Amygdala (tissue), 56 donors: ENCODE measurements around the gene MYO15B.

Experiments
- DNase-seq, 56 donors: peaks; one replicate each; lab custom pipeline; 2025; lab: John Stamatoyannopoulos, UW

Gene MYO15B

GRCh38 chr17:75647921-75648320 lies 60.3 kb downstream of the MYO15B start:
- no peak for DNase-seq

- DNase-seq: no peak
Observed at GRCh38 chr17:75649687-75650086, 62.1 kb downstream of the MYO15B start.

- no peak for DNase-seq
Observed at GRCh38 chr17:75650874-75651273, 63.3 kb downstream of the MYO15B start.

- no peak for DNase-seq
Observed at GRCh38 chr17:75652341-75652740, 64.7 kb downstream of the MYO15B start.

- DNase-seq: peak in 12 of 56 donors; percentile 9 to 55 (median 32)
Observed at GRCh38 chr17:75652934-75653549, 65.4 kb downstream of the MYO15B start.

- DNase-seq: peak in 13 of 56 donors; percentile 19 to 67 (median 44)
Observed at GRCh38 chr17:75654176-75654575, 66.6 kb downstream of the MYO15B start.

- DNase-seq: no peak
Observed at GRCh38 chr17:75658237-75658636, 70.6 kb downstream of the MYO15B start.

- DNase-seq: peak in 32 of 56 donors; percentile 26 to 89 (median 62)
Observed at GRCh38 chr17:75661531-75661930, 73.9 kb downstream of the MYO15B start.

- no peak for DNase-seq
Observed at GRCh38 chr17:75662511-75662910, 74.9 kb downstream of the MYO15B start.

- DNase-seq: no peak
Observed at GRCh38 chr17:75664099-75664549, 76.5 kb downstream of the MYO15B start.

- no peak for DNase-seq
Observed at GRCh38 chr17:75665981-75666380, 78.4 kb downstream of the MYO15B start.

- DNase-seq: peak; percentile 77 to 99 (median 96)
Observed at GRCh38 chr17:75666959-75667790, 79.6 kb downstream of the MYO15B start, which contains the start of the genes RECQL5 and SAP30BP. RECQL5 (minus strand) TSS chr17:75667154; CDS start chr17:75666557, 597 bp downstream. SAP30BP (plus strand) TSS chr17:75667338; CDS start chr17:75667373, 35 bp downstream.

GRCh38 chr17:75667825-75668224 lies 80.2 kb downstream of the MYO15B start:
- DNase-seq: no peak

- DNase-seq: no peak
Observed at GRCh38 chr17:75668489-75668888, 80.9 kb downstream of the MYO15B start.

GRCh38 chr17:75670868-75671267 lies 83.3 kb downstream of the MYO15B start:
- no peak for DNase-seq

GRCh38 chr17:75672011-75672410 lies 84.4 kb downstream of the MYO15B start:
- DNase-seq: no peak

GRCh38 chr17:75673487-75673886 lies 85.9 kb downstream of the MYO15B start:
- no peak for DNase-seq
